Activated naive CD4-positive, alpha-beta T cell treated with anti-CD3 and anti-CD28 coated beads, Interleukin-2, amount 50 U/mL, for 24 hours (primary cell): ENCODE data around the gene LAPTM4A.
"Not testable (repeated sequence)": the region's sequence is repeated elsewhere in the genome, so short reads cannot be mapped to it uniquely, and the experiment has no call there.

Source experiments
- H3K27ac Mint-ChIP-seq: one replicate; pipeline ENCODE4 v1.8.0; 2021; ENCODE audit warnings: mild to moderate bottlenecking, mixed read lengths
- H3K27me3 Mint-ChIP-seq: one replicate; pipeline ENCODE4 v1.8.0; 2021; ENCODE audit warnings: mixed read lengths
- H3K36me3 Mint-ChIP-seq: one replicate; pipeline ENCODE4 v1.8.0; 2021; ENCODE audit warnings: mixed read lengths
- H3K4me1 Mint-ChIP-seq: one replicate; pipeline ENCODE4 v1.8.0; 2021; ENCODE audit warnings: mixed read lengths
- H3K4me3 Mint-ChIP-seq: one replicate; pipeline ENCODE4 v1.8.0; 2021; ENCODE audit warnings: mild to moderate bottlenecking, mixed read lengths
- H3K9me3 Mint-ChIP-seq: one replicate; pipeline ENCODE4 v1.8.0; 2021; ENCODE audit warnings: mixed read lengths

Gene LAPTM4A

DNA sequence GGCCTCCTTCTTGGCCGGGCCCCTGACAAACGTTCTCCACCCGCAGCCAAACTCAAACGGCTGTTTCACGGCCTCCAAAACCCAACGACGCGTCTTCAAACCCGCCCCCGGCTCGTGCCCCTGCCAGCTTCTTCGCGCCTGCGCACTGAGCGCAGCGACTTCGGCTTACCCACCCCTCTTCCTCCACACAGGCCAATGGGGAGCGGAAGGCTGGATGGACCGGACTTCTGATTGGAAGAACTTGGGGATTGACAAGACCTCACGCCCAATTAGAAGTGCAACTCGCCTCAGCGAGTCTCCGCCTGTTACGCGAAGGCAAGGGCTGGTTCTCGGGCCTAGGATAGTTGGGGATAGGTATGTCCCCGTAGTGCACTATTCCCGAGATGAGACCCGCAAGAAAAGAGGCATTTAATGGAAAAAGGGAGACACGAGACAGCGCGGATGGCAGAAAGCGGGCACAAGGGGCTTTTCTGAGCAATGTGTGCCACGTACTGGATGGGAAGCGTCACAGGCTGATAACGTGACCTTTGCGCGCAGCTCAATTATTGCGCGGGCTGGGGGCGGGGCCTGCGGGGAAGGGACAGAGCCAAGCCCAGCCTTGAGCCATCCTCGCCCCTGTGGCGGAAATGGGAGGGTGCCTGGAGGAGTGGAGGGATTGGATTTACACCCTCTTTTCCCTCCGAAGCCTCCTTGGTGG, at the start of gene LAPTM4A:
LAPTM4A (minus strand) TSS at position 97 of the 697 bp plus-strand sequence. CDS start 108 bp downstream, outside the sequence.
- Mint-ChIP-seq H3K4me3 (no peak within 1 kb of the TSS), H3K36me3 (no peaks in the 10 kb centered on the region), H3K9me3 (no peaks in the 10 kb centered on the region), H3K27me3 (peaks cover 9% of the 10 kb centered on the region), H3K27ac (no peak within 1 kb of the TSS), H3K4me1 (peaks cover 28% of the 10 kb centered on the region)

DNA sequence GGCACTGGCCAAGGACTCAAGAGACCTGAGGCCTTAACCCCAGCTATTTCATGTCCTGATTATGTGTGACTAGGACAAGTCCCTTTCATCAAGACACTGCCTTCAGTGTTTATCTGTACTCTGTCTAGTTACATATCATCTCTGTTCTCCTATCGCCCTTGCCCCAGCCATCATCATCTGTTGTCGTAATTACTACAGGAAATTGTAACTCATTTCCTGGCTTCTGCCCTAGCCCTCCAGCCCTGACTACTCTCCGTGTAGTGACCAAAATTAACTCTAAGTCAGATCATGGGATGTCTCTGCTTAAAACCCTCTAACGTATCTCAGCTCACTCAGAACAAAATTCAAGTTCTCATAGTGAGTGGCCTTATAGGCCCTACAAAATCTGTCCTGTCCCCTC, 49.3 kb upstream of the LAPTM4A start:
- peaks cover 3% of the 10 kb centered on the region for H3K27me3 Mint-ChIP-seq
- H3K9me3 Mint-ChIP-seq: no peaks in the 10 kb centered on the region
- H3K4me3 Mint-ChIP-seq: no peak overlapping the region
- H3K27ac Mint-ChIP-seq: no peak overlapping the region
- no peaks in the 10 kb centered on the region for H3K4me1 Mint-ChIP-seq
- no peaks in the 10 kb centered on the region for H3K36me3 Mint-ChIP-seq

DNA sequence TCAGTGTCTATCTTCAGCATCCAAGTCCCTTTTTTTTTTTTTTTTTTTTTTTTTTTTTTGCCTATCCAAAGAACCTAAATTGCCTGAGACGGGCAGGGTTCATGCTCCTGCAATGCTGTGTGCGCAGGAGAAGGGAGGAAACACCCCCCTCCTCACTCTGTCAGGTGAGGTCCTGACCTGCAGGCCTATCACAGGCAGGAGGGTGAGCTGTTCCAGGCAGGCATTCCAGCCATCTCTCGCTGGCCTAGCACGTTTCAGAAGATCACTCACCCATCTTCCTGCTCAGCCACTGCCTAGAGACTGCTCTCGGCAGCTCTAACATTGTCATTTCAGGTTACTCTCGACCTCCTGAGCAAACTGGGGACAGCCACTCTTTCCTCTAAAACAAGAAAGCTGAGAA, 48.4 kb upstream of the LAPTM4A start:
- H3K4me1 Mint-ChIP-seq: no peaks in the 10 kb centered on the region
- no peaks in the 10 kb centered on the region for H3K36me3 Mint-ChIP-seq
- H3K27me3 Mint-ChIP-seq: peaks cover under 1% of the 10 kb centered on the region
- no peak overlapping the region for H3K27ac Mint-ChIP-seq
- H3K9me3 Mint-ChIP-seq: no peaks in the 10 kb centered on the region
- H3K4me3 Mint-ChIP-seq: no peak overlapping the region

DNA sequence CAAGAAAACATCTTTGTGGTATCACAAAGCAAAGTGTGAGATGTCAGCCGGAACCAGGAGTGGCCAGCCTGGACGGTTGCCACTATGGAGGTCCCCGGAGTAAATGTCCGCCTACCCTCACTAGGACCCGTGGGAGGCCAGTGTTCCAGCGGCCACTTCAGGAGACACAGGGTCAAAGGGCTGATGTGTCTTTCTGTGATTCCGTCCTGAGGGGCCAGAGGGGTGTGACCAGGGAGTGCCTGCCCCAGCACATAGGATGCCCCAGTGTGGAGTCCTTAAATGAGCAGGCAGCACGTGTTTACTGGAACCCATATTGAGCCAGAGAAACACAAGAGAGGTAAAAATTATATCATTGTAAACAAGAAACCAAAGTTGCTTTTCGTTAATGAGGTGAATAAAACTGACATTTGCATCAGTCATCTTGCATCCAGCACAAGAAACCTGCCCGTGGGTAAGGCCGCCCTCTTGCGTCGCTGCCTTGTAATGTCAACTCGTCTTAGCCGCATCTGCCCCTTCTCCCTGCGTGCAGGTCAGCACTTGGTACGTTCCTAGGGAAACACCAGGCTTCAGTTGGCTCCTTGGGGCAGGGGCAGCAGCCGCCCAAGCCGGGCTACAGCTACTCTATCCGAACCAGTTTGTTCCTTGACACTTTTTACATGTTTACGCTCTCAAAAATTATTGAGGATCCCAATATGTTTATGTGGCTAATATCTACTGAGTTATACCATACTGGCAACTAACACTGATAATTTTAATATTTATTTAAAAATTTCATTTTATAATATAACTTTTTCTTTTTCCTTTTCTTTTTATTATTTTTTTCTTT, 46.7 kb upstream of the LAPTM4A start:
- no peaks in the 10 kb centered on the region for H3K27me3 Mint-ChIP-seq
- no peak overlapping the region for H3K27ac Mint-ChIP-seq
- H3K4me1 Mint-ChIP-seq: no peaks in the 10 kb centered on the region
- no peak overlapping the region for H3K4me3 Mint-ChIP-seq
- H3K36me3 Mint-ChIP-seq: no peaks in the 10 kb centered on the region
- H3K9me3 Mint-ChIP-seq: no peaks in the 10 kb centered on the region

DNA sequence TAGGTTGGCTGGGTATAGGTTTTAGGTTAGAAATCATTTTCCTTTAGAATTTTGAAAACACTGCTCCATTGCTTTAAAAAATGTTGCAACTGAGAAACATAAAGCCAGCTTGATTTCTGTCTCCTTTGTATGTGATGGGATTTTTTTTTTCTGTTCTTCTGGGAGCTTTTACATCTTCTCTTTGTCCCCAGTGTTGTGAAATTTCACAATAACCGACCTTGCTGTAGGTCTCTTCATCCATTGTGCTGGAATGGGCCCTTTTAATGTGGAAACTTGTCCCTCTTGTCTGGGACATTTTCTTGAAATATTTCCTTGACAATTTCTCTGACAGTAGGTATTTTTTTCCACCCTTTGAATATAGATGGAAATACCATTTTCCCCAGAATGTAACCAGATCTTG, 44.0 kb upstream of the LAPTM4A start:
- H3K36me3 Mint-ChIP-seq: no peaks in the 10 kb centered on the region
- H3K27ac Mint-ChIP-seq: no peak overlapping the region
- H3K4me3 Mint-ChIP-seq: no peak overlapping the region
- H3K4me1 Mint-ChIP-seq: no peaks in the 10 kb centered on the region
- H3K27me3 Mint-ChIP-seq: peaks cover 3% of the 10 kb centered on the region
- H3K9me3 Mint-ChIP-seq: no peaks in the 10 kb centered on the region

DNA sequence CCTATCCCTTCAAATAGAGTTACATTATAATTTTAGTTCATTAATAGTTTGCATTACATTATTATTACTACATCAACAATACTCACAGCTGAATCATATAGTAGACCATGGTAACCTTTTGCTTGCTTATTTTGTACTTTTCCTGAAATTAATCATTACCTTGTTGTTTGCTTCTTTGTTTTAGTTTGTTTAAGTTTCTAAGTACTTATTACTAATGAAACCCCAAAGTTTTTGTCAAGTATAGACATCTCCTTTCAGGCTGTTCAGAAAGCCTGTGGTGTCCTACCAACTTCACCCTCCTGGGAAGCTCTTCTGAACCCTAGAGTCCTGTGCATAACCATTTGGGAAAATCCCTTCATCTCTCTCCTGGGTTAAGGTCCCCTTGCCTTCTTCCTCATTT, 43.5 kb upstream of the LAPTM4A start:
- no peaks in the 10 kb centered on the region for H3K4me1 Mint-ChIP-seq
- H3K4me3 Mint-ChIP-seq: no peak overlapping the region
- no peak overlapping the region for H3K27ac Mint-ChIP-seq
- H3K36me3 Mint-ChIP-seq: no peaks in the 10 kb centered on the region
- peaks cover 3% of the 10 kb centered on the region for H3K27me3 Mint-ChIP-seq
- no peaks in the 10 kb centered on the region for H3K9me3 Mint-ChIP-seq

DNA sequence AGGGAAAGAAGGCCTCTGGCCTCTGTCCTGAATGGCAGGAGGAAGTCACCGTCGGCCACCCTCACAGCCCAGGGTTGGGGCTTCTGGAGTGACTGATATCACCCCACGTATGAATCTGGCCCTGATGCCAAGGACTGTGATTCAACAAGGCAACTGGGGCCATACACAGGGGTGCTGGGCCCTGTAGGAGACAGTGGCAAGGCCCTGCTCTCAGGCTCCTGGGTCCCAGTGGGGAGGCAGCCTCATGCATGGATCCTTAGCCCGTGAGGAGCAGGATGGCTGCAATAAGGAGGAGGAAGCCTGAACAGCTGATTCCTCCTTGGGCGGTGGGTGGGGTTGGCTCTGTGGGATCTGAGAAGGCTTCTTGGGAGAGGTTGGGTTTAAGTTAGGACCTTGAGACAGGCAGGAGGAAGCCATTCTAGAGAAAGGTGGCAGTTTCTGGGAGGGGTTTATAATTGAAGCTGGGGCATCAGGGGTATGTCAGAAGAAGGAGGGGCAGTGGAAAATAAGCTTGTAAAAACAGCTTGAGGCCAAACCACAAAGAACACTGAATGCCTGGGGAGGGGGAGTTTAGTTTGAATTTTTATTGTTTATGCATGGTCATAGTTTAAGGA, 42.8 kb upstream of the LAPTM4A start:
- no peak overlapping the region for H3K27ac Mint-ChIP-seq

DNA sequence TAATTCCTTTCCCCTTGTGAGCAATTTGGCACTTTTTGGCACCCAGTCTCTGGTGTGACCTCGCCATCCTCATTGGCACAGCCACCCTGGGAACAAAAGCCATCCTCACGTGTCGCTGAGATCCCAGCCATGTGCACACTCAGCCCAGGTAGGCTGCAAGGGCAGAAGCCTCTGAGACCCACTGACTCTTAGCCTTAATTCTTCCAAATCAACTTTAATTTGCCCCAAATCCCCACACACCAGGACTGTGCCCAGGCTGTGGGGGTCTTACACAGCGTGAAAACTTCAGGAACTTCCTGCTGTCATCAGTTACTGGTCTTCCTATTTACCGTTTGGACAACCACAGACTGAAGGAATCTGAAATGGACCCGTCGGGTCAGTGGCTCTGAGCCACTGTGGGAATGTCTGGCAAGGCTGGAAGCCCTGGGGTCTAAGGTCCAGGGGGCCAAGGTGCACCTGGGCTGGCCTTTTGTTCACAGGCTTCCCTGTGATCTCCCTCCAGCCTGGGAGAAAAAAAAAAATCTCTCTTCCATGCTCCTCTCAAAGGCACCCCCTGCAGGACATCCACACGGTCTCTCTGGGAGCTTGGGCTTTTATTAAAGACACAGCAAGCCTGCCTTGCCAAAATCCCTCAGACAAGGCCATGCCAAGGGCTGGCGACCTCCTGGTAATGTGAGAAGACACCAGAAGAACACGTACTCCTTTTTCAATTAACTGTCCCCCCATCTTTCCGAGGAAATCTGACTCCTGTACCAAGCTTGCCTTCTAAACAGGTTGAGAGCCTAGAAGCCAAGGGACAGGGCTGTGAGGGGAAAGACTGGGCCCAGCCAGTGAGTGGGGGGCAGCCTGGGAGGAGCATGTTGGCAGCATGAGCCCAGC, 42.1 kb upstream of the LAPTM4A start:
- Mint-ChIP-seq H3K36me3 (no peaks in the 10 kb centered on the region), H3K4me1 (no peaks in the 10 kb centered on the region), H3K4me3 (no peak overlapping the region), H3K27ac (no peak overlapping the region), H3K9me3 (no peaks in the 10 kb centered on the region), H3K27me3 (peaks cover 3% of the 10 kb centered on the region)

More for the DNA sequence above, 42.8 kb upstream of the LAPTM4A start:
- Mint-ChIP-seq H3K4me3 (no peak overlapping the region), H3K9me3 (no peaks in the 10 kb centered on the region), H3K36me3 (no peaks in the 10 kb centered on the region), H3K27me3 (peaks cover 3% of the 10 kb centered on the region), H3K4me1 (no peaks in the 10 kb centered on the region)

DNA sequence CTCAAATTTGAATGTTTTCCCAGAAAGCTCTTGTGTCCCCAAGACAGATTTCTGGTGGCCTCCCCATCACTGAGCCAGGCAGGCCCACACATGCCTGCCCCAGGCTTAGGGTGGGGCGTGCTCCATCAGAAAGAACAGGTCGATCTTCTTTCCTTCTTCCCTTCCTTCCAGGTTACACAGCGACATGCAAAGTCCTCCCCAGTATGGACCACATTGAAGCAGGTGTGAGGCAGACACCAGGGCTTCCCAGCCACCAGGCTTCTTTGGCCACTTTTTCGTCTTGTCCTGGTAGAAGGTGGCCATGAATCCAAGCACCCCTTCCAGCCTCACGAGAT, 41.4 kb upstream of the LAPTM4A start:
- Mint-ChIP-seq H3K36me3 (no peaks in the 10 kb centered on the region), H3K4me3 (no peak overlapping the region), H3K9me3 (no peaks in the 10 kb centered on the region), H3K27me3 (peaks cover 3% of the 10 kb centered on the region), H3K4me1 (no peaks in the 10 kb centered on the region), H3K27ac (no peak overlapping the region)

DNA sequence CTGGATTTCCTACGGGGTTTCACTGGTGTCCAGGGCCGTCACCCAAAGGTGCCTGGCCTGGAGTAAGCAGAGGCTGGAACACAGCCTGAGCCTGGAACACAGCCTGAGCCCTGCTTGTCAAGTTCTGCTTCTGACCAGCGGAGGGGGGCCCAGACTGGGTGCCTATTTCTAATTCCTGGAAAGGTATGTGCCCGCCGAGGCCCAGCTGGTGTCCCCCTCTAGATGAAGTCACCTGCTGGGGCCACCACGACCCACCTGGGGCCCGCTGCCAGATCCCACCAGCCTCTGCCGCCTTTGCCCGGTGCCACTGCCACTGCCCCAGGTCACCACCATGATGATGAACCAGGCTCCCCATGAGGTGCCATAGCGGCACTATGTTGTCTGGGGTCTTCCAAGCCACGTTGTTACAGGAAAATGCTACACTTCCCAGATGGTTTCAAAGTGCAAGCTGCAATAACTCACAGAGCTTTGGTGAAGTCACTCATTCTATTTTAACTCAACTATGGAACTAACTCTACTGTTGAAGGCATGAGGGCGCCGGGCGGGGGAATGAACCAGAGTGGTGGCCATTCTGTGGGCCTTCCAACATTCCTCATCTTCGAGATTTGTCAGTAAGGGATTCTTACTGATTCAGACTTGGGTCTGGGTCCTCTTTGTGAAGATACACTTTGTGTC, 40.9 kb upstream of the LAPTM4A start:
- Mint-ChIP-seq H3K4me1 (no peaks in the 10 kb centered on the region), H3K4me3 (no peak overlapping the region), H3K36me3 (no peaks in the 10 kb centered on the region), H3K27ac (no peak overlapping the region), H3K27me3 (peaks cover 3% of the 10 kb centered on the region), H3K9me3 (no peaks in the 10 kb centered on the region)

DNA sequence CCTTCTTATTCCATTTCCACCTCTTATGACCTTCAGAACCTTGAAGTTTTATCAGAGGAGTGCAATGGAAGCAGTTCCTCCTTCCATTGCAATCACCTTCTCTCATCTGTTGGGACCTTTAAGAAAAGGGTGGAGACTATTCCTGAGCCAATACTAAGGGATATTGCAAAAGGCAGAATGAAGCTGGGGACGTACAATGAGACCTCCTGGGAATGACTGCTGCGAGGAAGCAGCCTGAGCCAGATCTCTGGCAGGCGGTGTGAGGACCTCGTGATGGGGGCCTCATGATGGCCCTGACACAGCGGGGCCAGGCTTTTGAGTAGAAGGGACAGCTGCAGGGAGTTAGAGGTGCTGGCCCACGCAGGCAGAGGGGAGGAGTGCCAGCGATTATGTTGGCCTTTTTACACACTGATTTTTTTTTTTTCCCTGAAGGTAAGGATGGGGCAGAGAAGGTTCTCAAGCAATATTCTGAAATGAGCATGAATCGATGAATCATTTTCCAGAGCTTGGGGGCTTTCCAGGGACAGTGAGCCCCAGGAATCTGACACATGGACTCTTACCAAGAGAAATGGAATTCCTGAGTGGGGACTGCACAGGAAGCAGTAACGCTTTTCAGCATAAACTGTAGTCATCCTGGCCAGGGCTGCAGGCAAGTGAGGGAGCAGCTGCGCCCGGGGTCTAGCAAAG, 40.0 kb upstream of the LAPTM4A start:
- Mint-ChIP-seq H3K4me1 (no peaks in the 10 kb centered on the region), H3K27ac (no peak overlapping the region), H3K9me3 (no peaks in the 10 kb centered on the region), H3K27me3 (peaks cover 3% of the 10 kb centered on the region), H3K4me3 (no peak overlapping the region), H3K36me3 (no peaks in the 10 kb centered on the region)

DNA sequence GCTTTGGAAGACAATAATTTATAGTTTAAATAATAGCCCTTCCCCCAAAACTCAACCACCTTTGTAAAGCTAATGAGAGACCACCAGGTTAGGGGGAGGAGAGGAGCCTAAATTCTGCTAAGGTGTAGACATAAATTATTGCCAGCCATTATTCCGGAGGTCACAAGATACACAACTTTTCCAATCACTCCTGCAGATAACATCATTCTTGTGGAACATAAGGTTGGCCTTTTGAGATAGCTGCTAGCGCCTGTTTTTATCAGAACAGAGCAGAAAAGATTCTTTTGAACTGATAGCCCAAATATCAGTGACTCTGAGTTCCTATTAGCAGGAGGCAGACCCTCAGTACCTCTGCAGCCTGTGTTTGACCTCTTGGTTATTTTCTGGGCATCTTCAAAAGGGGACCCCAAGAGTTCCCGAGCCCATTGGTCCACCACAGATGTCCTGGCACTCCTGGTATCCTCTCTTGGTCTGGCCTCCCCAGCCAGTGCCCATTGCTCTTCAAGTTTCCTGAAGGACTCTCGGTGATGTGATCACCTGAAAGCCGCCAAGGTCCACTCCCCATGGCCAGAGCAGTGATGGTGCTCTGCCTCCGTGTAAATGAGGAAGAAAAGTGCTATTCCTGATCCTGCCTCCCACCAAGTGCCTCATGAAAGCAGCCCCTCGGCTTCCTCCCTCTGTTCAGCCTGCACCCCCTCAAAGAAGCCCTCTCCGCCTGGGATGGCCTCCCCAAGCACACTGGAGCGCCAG, 38.5 kb upstream of the LAPTM4A start:
- H3K27ac Mint-ChIP-seq: no peak overlapping the region
- H3K4me1 Mint-ChIP-seq: no peaks in the 10 kb centered on the region

DNA sequence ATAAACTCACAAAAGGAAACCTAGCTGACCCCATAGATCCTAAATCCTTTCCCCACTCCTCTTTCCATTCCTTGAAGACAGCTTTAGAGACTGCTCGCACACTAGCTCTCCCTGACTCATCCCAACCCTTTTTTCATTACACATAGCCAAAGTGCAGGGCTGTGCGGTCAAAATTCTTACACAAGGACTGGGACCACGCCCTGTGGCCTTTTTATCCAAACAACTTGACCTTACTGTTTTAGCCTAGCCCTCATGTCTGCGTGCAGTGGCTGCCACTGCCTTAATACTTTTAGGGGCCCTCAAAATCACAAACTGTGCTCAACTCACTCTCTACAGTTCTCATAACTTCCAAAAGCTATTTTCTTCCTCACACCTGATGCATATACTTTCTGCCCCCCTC, 34.5 kb upstream of the LAPTM4A start:
- H3K27me3 Mint-ChIP-seq, H3K36me3 Mint-ChIP-seq, H3K9me3 Mint-ChIP-seq, H3K27ac Mint-ChIP-seq, H3K4me1 Mint-ChIP-seq, H3K4me3 Mint-ChIP-seq: not testable (repeated sequence)

More for the DNA sequence above, 38.5 kb upstream of the LAPTM4A start:
- Mint-ChIP-seq H3K36me3 (no peaks in the 10 kb centered on the region), H3K27me3 (peaks cover 3% of the 10 kb centered on the region), H3K4me3 (no peak overlapping the region), H3K9me3 (no peaks in the 10 kb centered on the region)

DNA sequence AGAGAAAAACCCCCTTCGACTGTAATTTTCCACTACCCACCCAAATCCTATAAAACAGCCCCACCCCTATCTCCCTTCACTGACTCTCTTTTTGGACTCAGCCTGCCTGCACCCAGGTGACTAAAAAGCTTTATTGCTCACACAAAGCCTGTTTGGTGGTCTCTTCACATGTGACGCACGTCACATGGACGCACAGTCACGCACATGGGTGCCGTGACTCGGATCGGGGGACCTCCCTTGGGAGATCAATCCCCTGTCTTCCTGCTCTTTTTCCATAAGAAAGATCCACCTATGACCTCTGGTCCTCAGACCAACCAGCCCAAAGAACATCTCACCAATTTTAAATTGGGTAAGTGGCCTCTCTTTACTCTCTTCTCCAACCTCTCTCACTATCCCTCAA, 31.4 kb upstream of the LAPTM4A start:
- H3K27ac Mint-ChIP-seq, H3K4me1 Mint-ChIP-seq, H3K9me3 Mint-ChIP-seq, H3K36me3 Mint-ChIP-seq, H3K27me3 Mint-ChIP-seq, H3K4me3 Mint-ChIP-seq: not testable (repeated sequence)
